ENCODE results near the gene ERC2. TPM values are rescaled to one million over a fixed set of nuclear protein-coding genes. Genes with fewer than 3 reads are reported as not detected.
A peak's percentile ranks its signal among the peaks of the same experiment; 100 is the strongest.

ERC2 gene
- total RNA-seq, 2 experiments from 2014 or later = not detected

- CTCF ChIA-PET (ENCODE audit: unreplicated experiment) = no interaction called here
- Histone ChIP-seq H3K9me2 (ENCODE audit: insufficient read depth, low read length) (no peaks in the 10 kb centered on the region), H3K4me3 (ENCODE audit: low read depth, low read length, poor library complexity, severe bottlenecking) (no peak overlapping the region), H3K27ac (ENCODE audit: low read depth, low read length, poor library complexity, severe bottlenecking) (peak overlapping the region; percentile 32), H3K4me2 (ENCODE audit: low read length) (peak overlapping the region; percentile 34), H3K36me3 (ENCODE audit: insufficient read depth, low read length) (no peaks in the 10 kb centered on the region), H4K20me1 (ENCODE audit: insufficient read depth, low read length) (no peaks in the 10 kb centered on the region), H3K4me1 (ENCODE audit: insufficient read depth, low read length, poor library complexity, severe bottlenecking) (peaks cover 22% of the 10 kb centered on the region), H2AFZ (ENCODE audit: low read length) (peak overlapping the region; percentile 79), H3K79me2 (ENCODE audit: insufficient read depth, low read depth, low read length) (no peaks in the 10 kb centered on the region), H3K9me3 (ENCODE audit: low read length) (no peaks in the 10 kb centered on the region)
- POLR2A ChIA-PET = interaction anchor here (1.2 kb wide), 2 partner anchors 8 to 47 kb away, joined by 3 read pairs; no protein-coding TSS in a partner anchor
- DNase-seq (ENCODE audit: low spot score) = peak; percentile 44
- BruUV-seq (replicated peaks) = no TSS peak
- TF ChIP-seq EZH2phosphoT487 (IDR thresholded peaks at IDR 0.05; ENCODE audit: borderline replicate concordance, low read depth, low read length) = no peak
- TF ChIP-seq CTCF (conservative IDR thresholded peaks at IDR 0.05; ENCODE audit: low read length) = no peak
- intact Hi-C loops (cut with micrococcal nuclease; ENCODE audit: unreplicated experiment) = no loop called here
These were observed 863.9 kb downstream of the ERC2 start for GRCh38 chr3:55604402-55604801.

- Histone ChIP-seq H3K4me2 (ENCODE audit: low read length) (no peak overlapping the region), H3K79me2 (ENCODE audit: insufficient read depth, low read depth, low read length) (no peaks in the 10 kb centered on the region), H3K4me3 (ENCODE audit: low read depth, low read length, poor library complexity, severe bottlenecking) (no peak overlapping the region), H3K27ac (ENCODE audit: low read depth, low read length, poor library complexity, severe bottlenecking) (no peak overlapping the region), H3K9me2 (ENCODE audit: insufficient read depth, low read length) (no peaks in the 10 kb centered on the region), H3K9me3 (ENCODE audit: low read length) (no peaks in the 10 kb centered on the region), H4K20me1 (ENCODE audit: insufficient read depth, low read length) (no peaks in the 10 kb centered on the region), H2AFZ (ENCODE audit: low read length) (no peak overlapping the region), H3K4me1 (ENCODE audit: insufficient read depth, low read length, poor library complexity, severe bottlenecking) (peaks cover 22% of the 10 kb centered on the region), H3K36me3 (ENCODE audit: insufficient read depth, low read length) (no peaks in the 10 kb centered on the region)
- BruUV-seq (replicated peaks) = no TSS peak
- intact Hi-C loops (cut with micrococcal nuclease; ENCODE audit: unreplicated experiment) = no loop called here
- POLR2A ChIA-PET = interaction anchor here (0.6 kb wide), 1 partner anchor 122 kb away, joined by 3 read pairs; no protein-coding TSS in a partner anchor
- no peak for DNase-seq (ENCODE audit: low spot score)
- CTCF ChIA-PET (ENCODE audit: unreplicated experiment) = no interaction called here
- no peak for TF ChIP-seq EZH2phosphoT487 (IDR thresholded peaks at IDR 0.05; ENCODE audit: borderline replicate concordance, low read depth, low read length)
- TF ChIP-seq CTCF (conservative IDR thresholded peaks at IDR 0.05; ENCODE audit: low read length) = no peak
These were observed 866.7 kb downstream of the ERC2 start for GRCh38 chr3:55601366-55602080.

- BruUV-seq (replicated peaks) = no TSS peak
- H3K4me2 ChIP-seq (ENCODE audit: low read length) = no peak overlapping the region
- H3K9me3 ChIP-seq (ENCODE audit: low read length) = no peaks in the 10 kb centered on the region
- no peaks in the 10 kb centered on the region for H4K20me1 ChIP-seq (ENCODE audit: insufficient read depth, low read length)
- intact Hi-C loops (cut with micrococcal nuclease; ENCODE audit: unreplicated experiment) = no loop called here
- no peak for DNase-seq (ENCODE audit: low spot score)
- H3K36me3 ChIP-seq (ENCODE audit: insufficient read depth, low read length) = no peaks in the 10 kb centered on the region
- POLR2A ChIA-PET = interaction anchor here (0.6 kb wide), 1 partner anchor 15 kb away, joined by 3 read pairs; no protein-coding TSS in a partner anchor
- no peak overlapping the region for H2AFZ ChIP-seq (ENCODE audit: low read length)
- no peak overlapping the region for H3K27ac ChIP-seq (ENCODE audit: low read depth, low read length, poor library complexity, severe bottlenecking)
- H3K9me2 ChIP-seq (ENCODE audit: insufficient read depth, low read length) = no peaks in the 10 kb centered on the region
- TF ChIP-seq EZH2phosphoT487 (IDR thresholded peaks at IDR 0.05; ENCODE audit: borderline replicate concordance, low read depth, low read length) (no peak), CTCF (conservative IDR thresholded peaks at IDR 0.05; ENCODE audit: low read length) (no peak)
- CTCF ChIA-PET (ENCODE audit: unreplicated experiment) = no interaction called here
- no peaks in the 10 kb centered on the region for H3K79me2 ChIP-seq (ENCODE audit: insufficient read depth, low read depth, low read length)
- peaks cover under 1% of the 10 kb centered on the region for H3K4me1 ChIP-seq (ENCODE audit: insufficient read depth, low read length, poor library complexity, severe bottlenecking)
- H3K4me3 ChIP-seq (ENCODE audit: low read depth, low read length, poor library complexity, severe bottlenecking) = no peak overlapping the region
These were observed 870.0 kb downstream of the ERC2 start for GRCh38 chr3:55598224-55598623.

All from OCI-LY7 (cell line).